Tibial nerve (tissue), 4 donors: ENCODE results near the gene VIPR2. TPM values are rescaled to one million over a fixed set of nuclear protein-coding genes. Genes with fewer than 3 reads are reported as not detected.
"Not testable (repeated sequence)": the region's sequence is repeated elsewhere in the genome, so short reads cannot be mapped to it uniquely, and the experiment has no call there.

Experiments
- DNase-seq, 2 donors: peaks; one replicate each; pipeline ENCODE4 v3.0.0-alpha.2; 2019; ENCODE audit warnings: low spot score in 2 of 2
- H3K27ac ChIP-seq, 4 donors: fragments of 200-600 bp; sonication (generic) in 3 of 4; one replicate each; pipeline ENCODE4 v1.5.1; 2017 to 2019; ENCODE audit warnings: mild to moderate bottlenecking in 1 of 4
- H3K27me3 ChIP-seq, 2 donors: fragments of 200-600 bp; sonication (generic) in 1 of 2; one replicate each; pipeline versions ENCODE4 v1.5.1 to v1.6.0; 2017 to 2019
- H3K36me3 ChIP-seq, 3 donors: fragments of 200-600 bp; sonication (generic); one replicate each; pipeline ENCODE4 v1.5.1; 2018 to 2019
- H3K4me1 ChIP-seq, 4 donors: fragments of 200-600 bp; sonication (generic) in 3 of 4; one replicate each; pipeline ENCODE4 v1.5.1; 2017 to 2019
- H3K4me3 ChIP-seq, 4 donors: fragments of 200-600 bp; sonication (generic) in 3 of 4; one replicate each; pipeline ENCODE4 v1.5.1; 2017 to 2019; ENCODE audit warnings: mild to moderate bottlenecking in 1 of 4, moderate library complexity in 1 of 4
- H3K9me3 ChIP-seq, 4 donors: fragments of 200-600 bp; sonication (generic) in 3 of 4; one replicate each; pipeline ENCODE4 v1.5.1; 2017 to 2019
- EP300 ChIP-seq, 2 donors: sonication (generic); formaldehyde crosslinking; IDR thresholded peaks; one replicate each; pipeline ENCODE4 v1.6.1; 2017; ENCODE audit warnings: antibody characterized with exemption in 2 of 2, mild to moderate bottlenecking in 1 of 2
- POLR2A ChIP-seq, 2 donors: fragments of 450-650 bp; IDR thresholded peaks; one replicate each; pipeline ENCODE4 v1.6.1; 2017; ENCODE audit warnings: antibody characterized with exemption in 2 of 2, mild to moderate bottlenecking in 2 of 2, moderate library complexity in 2 of 2
- WGBS, 2 donors: methylation state at CpG; one replicate each; pipeline ENCODE4 v1.1.5; 2018; 5-methylcytosine and 5-hydroxymethylcytosine counted together
- total RNA-seq, 4 donors: library from RNA; depleted of rRNA; stranded (reverse); fragments of >200 nt; gene quantifications; one replicate each; pipeline ENCODE4 v1.1.0, GENCODE V29; 2016
- TF ChIP-seq, protein P1 (sequence below), 5 experiments: fragments of 200-600 bp in 3 of 5; fragments of 450-650 bp in 2 of 5; sonication (generic) in 3 of 5; IDR thresholded peaks; one replicate each; pipeline ENCODE4 v1.5.1; 2016 to 2019; ENCODE audit warnings: antibody characterized with exemption in 5 of 5, mild to moderate bottlenecking in 3 of 5, moderate library complexity in 2 of 5

VIPR2 gene
- total RNA-seq, 4 donors from 2014 or later, result 0.22 to 3.6 (median 2.9) TPM

DNA sequence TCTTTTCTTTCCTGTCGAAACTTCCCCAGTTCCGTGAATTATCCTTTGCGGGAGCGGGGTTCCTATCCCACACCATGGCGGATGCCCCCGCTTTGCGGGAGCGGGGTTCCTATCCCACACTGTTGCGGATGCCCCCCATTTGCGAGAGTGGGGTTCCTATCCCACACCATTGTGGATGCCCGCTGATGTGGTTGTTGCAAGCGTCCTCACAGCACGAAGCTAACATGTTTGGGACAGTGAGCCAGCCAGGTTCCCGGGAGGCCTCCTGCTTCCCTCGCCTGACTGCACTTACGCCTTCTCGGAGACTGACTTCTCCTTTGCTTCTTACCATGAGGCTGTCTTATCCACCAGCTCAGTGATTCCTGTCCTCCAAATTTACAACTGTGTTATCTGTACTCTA lies 134.7 kb downstream of the VIPR2 start:
- Histone ChIP-seq H3K27ac (no peak overlapping the region), H3K4me1 (peaks cover 0 to 14% (median 3%) of the 10 kb centered on the region in 4 donors), H3K36me3 (no peaks in the 10 kb centered on the region), H3K9me3 (no peaks in the 10 kb centered on the region), H3K27me3 (no peaks in the 10 kb centered on the region), H3K4me3 (no peak overlapping the region)
- 92 to 94% methylated on average over 17 of the region's 17 CpGs for WGBS, 2 donors
- no peak for TF ChIP-seq EP300 (IDR thresholded peaks at IDR 0.05)
- DNase-seq, result no peak

- 85 to 86% methylated on average over 9 of the region's 9 CpGs for WGBS, 2 donors
- no peaks in the 10 kb centered on the region for H3K9me3 ChIP-seq
These were observed 136.2 kb downstream of the VIPR2 start for GRCh38 chr7:159008417-159008816.

GRCh38 chr7:159007996-159008389 lies 136.7 kb downstream of the VIPR2 start:
- 63% methylated on average over 5 of the region's 5 CpGs for WGBS, 2 donors
- H3K27me3 ChIP-seq, result no peaks in the 10 kb centered on the region
- no peak overlapping the region for H3K4me3 ChIP-seq
- H3K4me1 ChIP-seq, result peaks cover 0 to 5% (median 2%) of the 10 kb centered on the region in 4 donors
- H3K9me3 ChIP-seq, result no peaks in the 10 kb centered on the region
- no peak for TF ChIP-seq POLR2A (IDR thresholded peaks at IDR 0.05)
- TF ChIP-seq, protein P1, sequence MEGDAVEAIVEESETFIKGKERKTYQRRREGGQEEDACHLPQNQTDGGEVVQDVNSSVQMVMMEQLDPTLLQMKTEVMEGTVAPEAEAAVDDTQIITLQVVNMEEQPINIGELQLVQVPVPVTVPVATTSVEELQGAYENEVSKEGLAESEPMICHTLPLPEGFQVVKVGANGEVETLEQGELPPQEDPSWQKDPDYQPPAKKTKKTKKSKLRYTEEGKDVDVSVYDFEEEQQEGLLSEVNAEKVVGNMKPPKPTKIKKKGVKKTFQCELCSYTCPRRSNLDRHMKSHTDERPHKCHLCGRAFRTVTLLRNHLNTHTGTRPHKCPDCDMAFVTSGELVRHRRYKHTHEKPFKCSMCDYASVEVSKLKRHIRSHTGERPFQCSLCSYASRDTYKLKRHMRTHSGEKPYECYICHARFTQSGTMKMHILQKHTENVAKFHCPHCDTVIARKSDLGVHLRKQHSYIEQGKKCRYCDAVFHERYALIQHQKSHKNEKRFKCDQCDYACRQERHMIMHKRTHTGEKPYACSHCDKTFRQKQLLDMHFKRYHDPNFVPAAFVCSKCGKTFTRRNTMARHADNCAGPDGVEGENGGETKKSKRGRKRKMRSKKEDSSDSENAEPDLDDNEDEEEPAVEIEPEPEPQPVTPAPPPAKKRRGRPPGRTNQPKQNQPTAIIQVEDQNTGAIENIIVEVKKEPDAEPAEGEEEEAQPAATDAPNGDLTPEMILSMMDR (IDR thresholded peaks at IDR 0.05), result no peak
- no peak for TF ChIP-seq EP300 (IDR thresholded peaks at IDR 0.05)
- H3K36me3 ChIP-seq, result no peaks in the 10 kb centered on the region
- no peak overlapping the region for H3K27ac ChIP-seq
- DNase-seq, result no peak

More at GRCh38 chr7:159008417-159008816, 136.2 kb downstream of the VIPR2 start:
- DNase-seq, result no peak
- TF ChIP-seq, protein P1 (IDR thresholded peaks at IDR 0.05), result no peak
- TF ChIP-seq POLR2A (IDR thresholded peaks at IDR 0.05), result no peak
- no peak for TF ChIP-seq EP300 (IDR thresholded peaks at IDR 0.05)
- H3K4me1 ChIP-seq, result peaks cover 0 to 7% (median 2%) of the 10 kb centered on the region in 4 donors
- H3K4me3 ChIP-seq, result no peak overlapping the region
- H3K27me3 ChIP-seq, result no peaks in the 10 kb centered on the region
- no peaks in the 10 kb centered on the region for H3K36me3 ChIP-seq
- H3K27ac ChIP-seq, result no peak overlapping the region

GRCh38 chr7:159007364-159007995 lies 137.2 kb downstream of the VIPR2 start:
- WGBS, 2 donors, result 79 to 86% methylated on average over 19 of the region's 19 CpGs
- no peaks in the 10 kb centered on the region for H3K27me3 ChIP-seq
- no peaks in the 10 kb centered on the region for H3K9me3 ChIP-seq
- H3K27ac ChIP-seq, result no peak overlapping the region
- no peak overlapping the region for H3K4me3 ChIP-seq
- TF ChIP-seq EP300 (IDR thresholded peaks at IDR 0.05) (no peak), POLR2A (IDR thresholded peaks at IDR 0.05) (no peak)
- TF ChIP-seq, protein P1 (IDR thresholded peaks at IDR 0.05), result no peak
- no peak for DNase-seq
- H3K36me3 ChIP-seq, result no peaks in the 10 kb centered on the region
- peaks cover 0 to 4% (median 0%) of the 10 kb centered on the region in 4 donors for H3K4me1 ChIP-seq

GRCh38 chr7:159006610-159007130 lies 138.0 kb downstream of the VIPR2 start:
- no peak overlapping the region for H3K27ac ChIP-seq
- TF ChIP-seq POLR2A (IDR thresholded peaks at IDR 0.05), result no peak
- TF ChIP-seq, protein P1 (IDR thresholded peaks at IDR 0.05), result no peak
- TF ChIP-seq EP300 (IDR thresholded peaks at IDR 0.05), result no peak
- no peak for DNase-seq
- H3K9me3 ChIP-seq, result no peaks in the 10 kb centered on the region
- H3K36me3 ChIP-seq, result no peaks in the 10 kb centered on the region
- no peaks in the 10 kb centered on the region for H3K27me3 ChIP-seq
- WGBS, 2 donors, result 92 to 93% methylated on average over 20 to 21 of the region's 31 CpGs
- no peak overlapping the region for H3K4me3 ChIP-seq
- H3K4me1 ChIP-seq, result peaks cover 0 to under 1% (median 0%) of the 10 kb centered on the region in 4 donors

DNA sequence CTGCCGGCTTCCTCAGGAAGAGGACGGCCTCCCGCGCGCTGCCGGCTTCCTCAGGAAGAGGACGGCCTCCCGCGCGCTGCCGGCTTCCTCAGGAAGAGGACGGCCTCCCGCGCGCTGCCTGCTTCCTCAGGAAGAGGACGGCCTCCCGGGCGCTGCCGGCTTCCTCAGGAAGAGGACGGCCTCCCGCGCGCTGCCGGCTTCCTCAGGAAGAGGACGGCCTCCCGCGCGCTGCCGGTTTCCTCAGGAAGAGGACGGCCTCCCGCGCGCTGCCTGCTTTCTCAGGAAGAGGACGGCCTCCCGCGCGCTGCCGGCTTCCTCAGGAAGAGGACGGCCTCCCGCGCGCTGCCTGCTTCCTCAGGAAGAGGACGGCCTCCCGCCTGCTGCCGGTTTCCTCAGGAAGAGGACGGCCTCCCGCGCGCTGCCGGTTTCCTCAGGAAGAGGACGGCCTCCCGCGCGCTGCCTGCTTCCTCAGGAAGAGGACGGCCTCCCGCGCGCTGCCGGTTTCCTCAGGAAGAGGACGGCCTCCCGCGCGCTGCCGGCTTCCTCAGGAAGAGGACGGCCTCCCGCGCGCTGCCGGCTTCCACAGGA lies 138.6 kb downstream of the VIPR2 start:
- H3K4me1 ChIP-seq, H3K36me3 ChIP-seq, H3K27me3 ChIP-seq, H3K9me3 ChIP-seq, DNase-seq, H3K4me3 ChIP-seq, H3K27ac ChIP-seq: not testable (repeated sequence)
- 100% methylated on average over 1 to 3 of the region's 69 CpGs for WGBS, 2 donors
